Transverse colon (tissue), 4 donors: Measurements from ENCODE around the gene GRAMD2B. TPM values are rescaled to one million over a fixed set of nuclear protein-coding genes. Genes with fewer than 3 reads are reported as not detected.
A peak's percentile ranks its signal among the peaks of the same experiment; 100 is the strongest.

ENCODE experiments used
- DNase-seq: peaks from one replicate; pipeline ENCODE4 v3.0.0-alpha.2; 2019
- H3K27ac ChIP-seq, 4 donors: fragments of 200-600 bp; sonication (generic); 2 replicates each; pipeline ENCODE4 v1.5.1; 2016 to 2018; ENCODE audit warnings: inconsistent platforms in 4 of 4
- H3K27me3 ChIP-seq: fragments of 200-600 bp; sonication (generic); 2 replicates; pipeline ENCODE4 v1.5.1; 2017; ENCODE audit warnings: inconsistent platforms
- H3K36me3 ChIP-seq, 4 donors: fragments of 200-600 bp; sonication (generic); 2 replicates each; pipeline ENCODE4 v1.5.1; 2017 to 2019; ENCODE audit warnings: inconsistent platforms in 4 of 4
- H3K4me1 ChIP-seq, 4 donors: fragments of 200-600 bp; sonication (generic); 2 replicates each; pipeline ENCODE4 v1.5.1; 2017 to 2020; ENCODE audit warnings: inconsistent platforms in 4 of 4
- H3K4me3 ChIP-seq, 4 donors: fragments of 200-600 bp; sonication (generic); 1 replicate in 1 of 4; 2 replicates in 3 of 4; pipeline versions ENCODE4 v1.5.1 to v1.6.1; 2017 to 2019; ENCODE audit warnings: inconsistent platforms in 4 of 4
- H3K9me3 ChIP-seq, 2 donors: fragments of 200-600 bp; sonication (generic); 2 replicates each; pipeline ENCODE4 v1.5.1; 2017 to 2019; ENCODE audit warnings: inconsistent platforms in 2 of 2
- CTCF ChIP-seq, 5 experiments: fragments of 200-600 bp in 3 of 5; fragments of 450-650 bp in 2 of 5; sonication (generic) in 3 of 5; IDR thresholded peaks; 1 replicate in 2 of 5; 2 replicates in 3 of 5; pipeline ENCODE4 v1.5.1; 2016 to 2017; ENCODE audit warnings: antibody characterized with exemption in 5 of 5, inconsistent platforms in 3 of 5, mild to moderate bottlenecking in 2 of 5, moderate library complexity in 1 of 5
- EP300 ChIP-seq: sonication (generic); formaldehyde crosslinking; IDR thresholded peaks from one replicate; pipeline ENCODE4 v1.6.1; 2017; ENCODE audit warnings: antibody characterized with exemption, low read depth
- POLR2A ChIP-seq: fragments of 450-650 bp; IDR thresholded peaks from one replicate; pipeline ENCODE4 v1.6.1; 2016; ENCODE audit warnings: antibody characterized with exemption, mild to moderate bottlenecking, moderate library complexity
- POLR2AphosphoS5 ChIP-seq, 3 donors: sonication (generic); formaldehyde crosslinking; IDR thresholded peaks; one replicate each; pipeline ENCODE4 v1.6.1; 2016; ENCODE audit warnings: antibody characterized with exemption in 3 of 3
- WGBS, 2 donors: methylation state at CpG; one replicate each; pipeline ENCODE4 v1.1.5; 2018; ENCODE audit warnings: low coverage in 1 of 2; 5-methylcytosine and 5-hydroxymethylcytosine counted together
- in situ Hi-C, 4 donors: fragments of 200-750 bp; cut with MboI; loops; one replicate each; pipeline versions ENCODE4 v1.15.0 to v1.15.1; 2017; ENCODE audit warnings: low sequenced_read_pairs in 3 of 4, low pct_ligation_motif_present in 1 of 4, low pct_unique_long_range_greater_than_20kb in 1 of 4
- intact Hi-C: fragments of 100-400 bp; cut with DNase I; formaldehyde crosslinking; loops from one replicate; pipeline ENCODE4 v1.15.1; 2023; ENCODE audit warnings: low total_unique reads
- total RNA-seq, 4 donors: library from RNA; depleted of rRNA; stranded (reverse); fragments of >200 nt; gene quantifications; one replicate each; pipeline ENCODE4 v1.1.0, GENCODE V29; 2016

Gene GRAMD2B
- total RNA-seq, 4 donors from 2014 or later: 93.9 to 191 (median 161) TPM

- Histone ChIP-seq H3K4me1 (peaks cover 4 to 32% (median 15%) of the 10 kb centered on the region in 4 donors), H3K9me3 (no peaks in the 10 kb centered on the region), H3K36me3 (no peaks in the 10 kb centered on the region), H3K4me3 (no peak overlapping the region), H3K27ac (no peak overlapping the region), H3K27me3 (no peaks in the 10 kb centered on the region)
- no peak for TF ChIP-seq EP300
- no peak for TF ChIP-seq CTCF (IDR thresholded peaks at IDR 0.05)
- no peak for TF ChIP-seq POLR2A
- TF ChIP-seq POLR2AphosphoS5 (IDR thresholded peaks at IDR 0.05): no peak
- intact Hi-C loops: no loop called here
- in situ Hi-C loops: no loop called here
- 83 to 87% methylated on average over 2 of the region's 2 CpGs for WGBS, 2 donors
- DNase-seq: no peak
These were observed 18.0 kb downstream of the GRAMD2B start for GRCh38 chr5:126441230-126441629.

GRCh38 chr5:126443374-126443851 is 20.2 kb downstream of the GRAMD2B start:
- Histone ChIP-seq H3K4me3 (no peak overlapping the region), H3K27ac (no peak overlapping the region), H3K9me3 (no peaks in the 10 kb centered on the region), H3K36me3 (no peaks in the 10 kb centered on the region), H3K4me1 (peaks cover 3 to 43% (median 17%) of the 10 kb centered on the region in 4 donors), H3K27me3 (no peaks in the 10 kb centered on the region)
- DNase-seq: no peak
- intact Hi-C loops: no loop called here
- 88% methylated on average over 2 of the region's 2 CpGs; no CpG with 5 or more reads in 1 of the 2 donors for WGBS, 2 donors
- in situ Hi-C loops: no loop called here
- TF ChIP-seq CTCF (IDR thresholded peaks at IDR 0.05) (no peak), EP300 (no peak), POLR2AphosphoS5 (IDR thresholded peaks at IDR 0.05) (no peak), POLR2A (no peak)

GRCh38 chr5:126444137-126444536 is 20.9 kb downstream of the GRAMD2B start:
- Histone ChIP-seq H3K4me3 (no peak overlapping the region), H3K4me1 (peaks cover 6 to 48% (median 19%) of the 10 kb centered on the region in 4 donors), H3K27ac (no peak overlapping the region), H3K27me3 (no peaks in the 10 kb centered on the region), H3K9me3 (no peaks in the 10 kb centered on the region), H3K36me3 (no peaks in the 10 kb centered on the region)
- intact Hi-C loops (no loop called here), in situ Hi-C loops (no loop called here)
- 90% methylated on average over 2 of the region's 2 CpGs; no CpG with 5 or more reads in 1 of the 2 donors for WGBS, 2 donors
- TF ChIP-seq POLR2A (no peak), CTCF (IDR thresholded peaks at IDR 0.05) (no peak), EP300 (no peak), POLR2AphosphoS5 (IDR thresholded peaks at IDR 0.05) (no peak)
- DNase-seq: no peak

GRCh38 chr5:126445502-126446174 is 22.4 kb downstream of the GRAMD2B start:
- in situ Hi-C loops: no loop called here
- H3K4me3 ChIP-seq: no peak overlapping the region
- no peaks in the 10 kb centered on the region for H3K36me3 ChIP-seq
- H3K27ac ChIP-seq: peak overlapping the region; percentile 66 to 80 (median 76)
- peaks cover 13 to 61% (median 29%) of the 10 kb centered on the region in 4 donors for H3K4me1 ChIP-seq
- no peaks in the 10 kb centered on the region for H3K27me3 ChIP-seq
- no peak for DNase-seq
- WGBS, 2 donors: 95 to 96% methylated on average over 2 to 3 of the region's 3 CpGs
- no peaks in the 10 kb centered on the region for H3K9me3 ChIP-seq
- intact Hi-C loops: no loop called here
- no peak for TF ChIP-seq POLR2AphosphoS5 (IDR thresholded peaks at IDR 0.05)
- TF ChIP-seq POLR2A: no peak
- TF ChIP-seq EP300: no peak
- TF ChIP-seq CTCF (IDR thresholded peaks at IDR 0.05): no peak
